GM12801 (cell line): Measurements from ENCODE around the gene SNRPN.

Experiments used
- TF ChIP-seq, protein P1 (sequence below): IDR thresholded peaks from one replicate; pipeline ENCODE4 v1.5.1; 2011; ENCODE audit warnings: control low read depth; ENCODE audit not compliant: insufficient read length; ENCODE audit errors: extremely low read depth

Gene SNRPN

DNA sequence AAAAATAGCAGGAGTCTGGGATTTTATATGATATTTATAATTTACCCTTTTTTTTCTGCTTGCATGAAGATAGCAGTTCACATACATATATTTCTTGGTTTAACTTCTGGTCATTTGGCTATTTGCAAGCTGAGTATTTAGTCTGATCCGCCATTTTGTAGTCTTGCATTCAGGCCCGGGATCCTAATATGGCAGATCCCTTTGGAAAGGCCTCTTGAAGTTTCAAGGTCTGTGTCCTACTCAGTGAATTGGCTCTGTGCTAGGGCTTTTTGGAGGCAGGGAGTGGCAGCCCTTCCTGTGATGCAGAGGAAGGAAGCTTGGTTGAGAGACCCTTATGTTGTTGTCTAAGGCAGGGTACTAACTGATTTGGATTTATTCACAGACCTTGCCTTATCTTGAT lies 2.9 kb downstream of the SNRPN start:
- TF ChIP-seq, protein P1, sequence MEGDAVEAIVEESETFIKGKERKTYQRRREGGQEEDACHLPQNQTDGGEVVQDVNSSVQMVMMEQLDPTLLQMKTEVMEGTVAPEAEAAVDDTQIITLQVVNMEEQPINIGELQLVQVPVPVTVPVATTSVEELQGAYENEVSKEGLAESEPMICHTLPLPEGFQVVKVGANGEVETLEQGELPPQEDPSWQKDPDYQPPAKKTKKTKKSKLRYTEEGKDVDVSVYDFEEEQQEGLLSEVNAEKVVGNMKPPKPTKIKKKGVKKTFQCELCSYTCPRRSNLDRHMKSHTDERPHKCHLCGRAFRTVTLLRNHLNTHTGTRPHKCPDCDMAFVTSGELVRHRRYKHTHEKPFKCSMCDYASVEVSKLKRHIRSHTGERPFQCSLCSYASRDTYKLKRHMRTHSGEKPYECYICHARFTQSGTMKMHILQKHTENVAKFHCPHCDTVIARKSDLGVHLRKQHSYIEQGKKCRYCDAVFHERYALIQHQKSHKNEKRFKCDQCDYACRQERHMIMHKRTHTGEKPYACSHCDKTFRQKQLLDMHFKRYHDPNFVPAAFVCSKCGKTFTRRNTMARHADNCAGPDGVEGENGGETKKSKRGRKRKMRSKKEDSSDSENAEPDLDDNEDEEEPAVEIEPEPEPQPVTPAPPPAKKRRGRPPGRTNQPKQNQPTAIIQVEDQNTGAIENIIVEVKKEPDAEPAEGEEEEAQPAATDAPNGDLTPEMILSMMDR: no peak

GRCh38 chr15:24961967-24962366 lies 7.2 kb downstream of the SNRPN start:
- TF ChIP-seq, protein P1: no peak

DNA sequence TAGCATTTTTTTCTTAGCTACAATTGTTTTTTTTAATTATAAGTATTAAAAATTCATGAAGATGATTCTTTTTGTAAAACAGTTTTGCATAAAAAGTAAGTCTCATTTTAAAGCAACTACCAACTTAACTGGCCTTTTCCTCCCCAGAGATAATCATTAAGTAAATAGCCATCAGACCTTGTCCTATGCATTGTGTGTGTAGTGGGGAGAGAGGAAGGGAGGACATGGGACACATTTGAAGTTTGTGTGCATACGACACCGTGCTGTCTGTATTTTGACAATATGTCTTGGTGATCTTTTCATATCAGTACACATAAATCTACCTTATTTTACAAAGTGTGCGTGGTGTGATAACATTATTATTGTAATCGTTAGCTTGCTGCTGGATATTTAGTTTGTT lies 8.1 kb downstream of the SNRPN start:
- TF ChIP-seq, protein P1: no peak

- TF ChIP-seq, protein P1: no peak
Measured at GRCh38 chr15:24966364-24967103, 11.7 kb downstream of the SNRPN start.

DNA sequence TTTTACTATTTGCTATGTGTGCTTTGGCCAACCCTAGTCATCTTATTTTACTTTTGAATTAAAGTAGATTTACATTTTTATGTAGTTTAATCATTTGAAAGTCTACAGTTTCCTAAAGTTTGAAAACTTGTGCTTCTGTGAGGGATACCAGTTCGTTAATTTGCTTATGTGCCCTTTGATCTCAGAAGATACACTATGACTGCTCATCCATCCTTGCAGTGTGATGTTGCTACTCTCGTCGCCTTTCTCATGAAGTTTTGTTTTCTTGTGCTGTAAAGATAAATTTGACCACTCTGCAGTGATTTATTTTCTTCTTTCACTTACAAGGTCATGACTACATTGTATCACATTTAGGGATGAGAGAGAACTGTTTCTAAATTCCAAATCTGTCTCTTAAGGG lies 16.3 kb downstream of the SNRPN start:
- TF ChIP-seq, protein P1: no peak

GRCh38 chr15:24971772-24972171 lies 17.0 kb downstream of the SNRPN start:
- TF ChIP-seq, protein P1: no peak

DNA sequence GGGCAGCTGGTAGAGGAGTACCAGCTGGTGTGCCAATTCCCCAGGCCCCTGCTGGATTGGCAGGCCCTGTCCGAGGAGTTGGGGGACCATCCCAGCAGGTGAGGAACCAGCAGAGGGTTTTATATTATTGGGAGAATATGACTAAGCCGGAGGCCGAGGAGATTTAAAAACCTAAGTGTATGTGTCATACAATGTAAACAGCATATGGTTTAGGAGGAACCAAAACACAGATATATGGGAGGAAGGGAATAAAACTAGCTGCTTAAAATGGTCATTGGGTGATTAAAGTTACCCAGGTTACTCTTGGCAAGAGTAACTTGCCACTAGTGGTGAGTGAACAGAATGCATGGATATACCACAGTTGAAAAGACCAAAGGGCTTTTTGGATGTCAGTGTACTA lies 22.1 kb downstream of the SNRPN start:
- TF ChIP-seq, protein P1: no peak
